IMR-90 (cell line): ENCODE data around the gene DDX39A.

Experiments used
- CHD1 ChIP-seq: IDR thresholded peaks from 2 replicates; pipeline ENCODE4 v1.6.1; 2012; ENCODE audit warnings: low read depth, low read length, improper control_type of control experiment
- MXI1 ChIP-seq: IDR thresholded peaks from 2 replicates; pipeline ENCODE4 v1.6.1; 2012; ENCODE audit warnings: low read depth, mild to moderate bottlenecking, low read length, moderate library complexity, borderline replicate concordance
- NFE2L2 ChIP-seq: fragments of 150-350 bp; IDR thresholded peaks from 2 replicates; pipeline ENCODE4 v1.6.1; 2016; ENCODE audit warnings: low read depth, mild to moderate bottlenecking, low read length
- POLR2A ChIP-seq: IDR thresholded peaks from 2 replicates; pipeline ENCODE4 v1.6.1; 2012; ENCODE audit warnings: mild to moderate bottlenecking, low read depth, low read length
- RFX5 ChIP-seq: IDR thresholded peaks from 2 replicates; pipeline ENCODE4 v1.8.0; 2012; ENCODE audit warnings: low read depth, mild to moderate bottlenecking, low read length, moderate library complexity
- SMC3 ChIP-seq: fragments of 150-350 bp; IDR thresholded peaks from 2 replicates; pipeline ENCODE4 v1.6.1; 2016; ENCODE audit warnings: low read depth, mild to moderate bottlenecking, antibody characterized with exemption, low read length, moderate library complexity
- TF ChIP-seq, protein P1 (sequence below): conservative IDR thresholded peaks from 2 replicates; pipeline ENCODE4 v1.5.1; 2012; ENCODE audit warnings: mild to moderate bottlenecking, low read depth, low read length, improper control_type of control experiment
- TF ChIP-seq, protein P2 (sequence below): fragments of 150-350 bp; IDR thresholded peaks from 2 replicates; pipeline ENCODE4 v1.6.1; 2017; ENCODE audit warnings: mild to moderate bottlenecking, antibody characterized with exemption, low read length, low read depth

DNA sequence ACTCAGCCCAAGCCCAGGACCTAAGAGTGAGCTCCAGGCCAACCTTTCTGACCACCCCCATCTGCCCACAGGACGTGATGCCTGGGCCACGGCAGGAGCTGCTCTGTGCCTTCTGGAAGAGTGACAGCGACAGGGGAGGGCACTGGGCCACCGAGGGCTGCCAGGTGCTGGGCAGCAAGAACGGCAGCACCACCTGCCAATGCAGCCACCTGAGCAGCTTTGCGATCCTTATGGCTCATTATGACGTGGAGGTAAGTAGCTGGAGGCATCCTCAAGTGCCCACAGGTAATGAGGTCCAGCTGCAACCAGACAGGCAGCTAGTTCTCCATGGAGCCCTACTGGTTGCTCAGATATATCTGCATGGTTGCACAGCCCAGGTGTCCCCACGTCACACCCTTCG lies 14.8 kb downstream of the DDX39A start:
- TF ChIP-seq NFE2L2 = no peak
- TF ChIP-seq, protein P1, sequence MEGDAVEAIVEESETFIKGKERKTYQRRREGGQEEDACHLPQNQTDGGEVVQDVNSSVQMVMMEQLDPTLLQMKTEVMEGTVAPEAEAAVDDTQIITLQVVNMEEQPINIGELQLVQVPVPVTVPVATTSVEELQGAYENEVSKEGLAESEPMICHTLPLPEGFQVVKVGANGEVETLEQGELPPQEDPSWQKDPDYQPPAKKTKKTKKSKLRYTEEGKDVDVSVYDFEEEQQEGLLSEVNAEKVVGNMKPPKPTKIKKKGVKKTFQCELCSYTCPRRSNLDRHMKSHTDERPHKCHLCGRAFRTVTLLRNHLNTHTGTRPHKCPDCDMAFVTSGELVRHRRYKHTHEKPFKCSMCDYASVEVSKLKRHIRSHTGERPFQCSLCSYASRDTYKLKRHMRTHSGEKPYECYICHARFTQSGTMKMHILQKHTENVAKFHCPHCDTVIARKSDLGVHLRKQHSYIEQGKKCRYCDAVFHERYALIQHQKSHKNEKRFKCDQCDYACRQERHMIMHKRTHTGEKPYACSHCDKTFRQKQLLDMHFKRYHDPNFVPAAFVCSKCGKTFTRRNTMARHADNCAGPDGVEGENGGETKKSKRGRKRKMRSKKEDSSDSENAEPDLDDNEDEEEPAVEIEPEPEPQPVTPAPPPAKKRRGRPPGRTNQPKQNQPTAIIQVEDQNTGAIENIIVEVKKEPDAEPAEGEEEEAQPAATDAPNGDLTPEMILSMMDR = no peak
- TF ChIP-seq CHD1 = no peak
- TF ChIP-seq, protein P2, sequence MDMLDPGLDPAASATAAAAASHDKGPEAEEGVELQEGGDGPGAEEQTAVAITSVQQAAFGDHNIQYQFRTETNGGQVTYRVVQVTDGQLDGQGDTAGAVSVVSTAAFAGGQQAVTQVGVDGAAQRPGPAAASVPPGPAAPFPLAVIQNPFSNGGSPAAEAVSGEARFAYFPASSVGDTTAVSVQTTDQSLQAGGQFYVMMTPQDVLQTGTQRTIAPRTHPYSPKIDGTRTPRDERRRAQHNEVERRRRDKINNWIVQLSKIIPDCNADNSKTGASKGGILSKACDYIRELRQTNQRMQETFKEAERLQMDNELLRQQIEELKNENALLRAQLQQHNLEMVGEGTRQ = no peak
- no peak for TF ChIP-seq MXI1
- no peak for TF ChIP-seq POLR2A
- TF ChIP-seq RFX5 = no peak
- no peak for TF ChIP-seq SMC3
